H9 (cell line): ENCODE results near the gene HDLBP. TPM values are rescaled to one million over a fixed set of nuclear protein-coding genes. Genes with fewer than 3 reads are reported as not detected.

ENCODE experiments used
- DNase-seq: peaks from one replicate; pipeline ENCODE4 v3.0.0-alpha.2; 2017
- H2AFZ ChIP-seq: one replicate; pipeline ENCODE4 v1.6.1; 2013; ENCODE audit warnings: mild to moderate bottlenecking, low read length, control low read depth, moderate library complexity
- H2AK5ac ChIP-seq: 2 replicates; pipeline ENCODE4 v1.6.1; 2013; ENCODE audit warnings: low read length, control low read depth, mixed read lengths; ENCODE audit not compliant: insufficient read length
- H2BK120ac ChIP-seq: one replicate; pipeline ENCODE4 v1.6.1; 2013; ENCODE audit warnings: low read depth, mild to moderate bottlenecking, low read length, control low read depth, inconsistent platforms; ENCODE audit not compliant: poor library complexity, severe bottlenecking
- H2BK12ac ChIP-seq: 2 replicates; pipeline ENCODE4 v1.6.1; 2013; ENCODE audit warnings: low read length, control low read depth, mixed read lengths, low read depth; ENCODE audit not compliant: insufficient read length
- H2BK15ac ChIP-seq: 2 replicates; pipeline ENCODE4 v1.6.1; 2013; ENCODE audit warnings: low read depth, low read length, control low read depth
- H2BK20ac ChIP-seq: one replicate; pipeline ENCODE4 v1.6.1; 2013; ENCODE audit warnings: low read depth, mild to moderate bottlenecking, low read length, control low read depth, inconsistent platforms; ENCODE audit not compliant: poor library complexity, severe bottlenecking
- H2BK5ac ChIP-seq: 2 replicates; pipeline ENCODE4 v1.6.1; 2013; ENCODE audit warnings: low read length, control low read depth, mixed read lengths; ENCODE audit not compliant: insufficient read length
- H3K14ac ChIP-seq: 2 replicates; pipeline ENCODE4 v1.6.1; 2013; ENCODE audit warnings: low read length, control low read depth; ENCODE audit not compliant: insufficient read depth
- H3K18ac ChIP-seq: 2 replicates; pipeline ENCODE4 v1.6.1; 2013; ENCODE audit warnings: low read depth, mild to moderate bottlenecking, mixed read lengths, low read length, control low read depth; ENCODE audit not compliant: insufficient read length
- H3K23ac ChIP-seq: 2 replicates; pipeline ENCODE4 v1.6.1; 2013; ENCODE audit warnings: low read length, control low read depth, mixed read lengths, low read depth; ENCODE audit not compliant: insufficient read length
- H3K23me2 ChIP-seq: 2 replicates; pipeline ENCODE4 v1.6.1; 2013; ENCODE audit warnings: low read depth, mild to moderate bottlenecking, mixed read lengths, low read length, control low read depth; ENCODE audit not compliant: insufficient read length, poor library complexity, severe bottlenecking
- H3K27ac ChIP-seq: 2 replicates; pipeline ENCODE4 v1.5.1; 2013; ENCODE audit warnings: low read length, control low read depth, mixed read lengths, low read depth; ENCODE audit not compliant: insufficient read length
- H3K27me3 ChIP-seq: 2 replicates; pipeline ENCODE4 v1.6.1; 2013; ENCODE audit warnings: low read length, control low read depth, inconsistent platforms; ENCODE audit not compliant: insufficient read depth
- H3K4ac ChIP-seq: 2 replicates; pipeline ENCODE4 v1.6.1; 2013; ENCODE audit warnings: low read depth, mild to moderate bottlenecking, control low read depth, inconsistent platforms, low read length, moderate library complexity
- H3K4me1 ChIP-seq: 2 replicates; pipeline ENCODE4 v1.6.1; 2013; ENCODE audit warnings: low read length, control low read depth, inconsistent platforms; ENCODE audit not compliant: insufficient read depth
- H3K4me2 ChIP-seq: 2 replicates; pipeline ENCODE4 v1.6.1; 2013; ENCODE audit warnings: low read length, control low read depth, mixed read lengths; ENCODE audit not compliant: insufficient read length, insufficient read depth
- H3K56ac ChIP-seq: 2 replicates; pipeline ENCODE4 v1.6.1; 2013; ENCODE audit warnings: low read depth, mild to moderate bottlenecking, mixed read lengths, low read length, control low read depth; ENCODE audit not compliant: insufficient read length
- H3K79me1 ChIP-seq: 2 replicates; pipeline ENCODE4 v1.6.1; 2013; ENCODE audit warnings: low read depth, mild to moderate bottlenecking, moderate library complexity, low read length, control low read depth, inconsistent platforms; ENCODE audit not compliant: insufficient read depth, poor library complexity, severe bottlenecking
- H3K79me2 ChIP-seq: 2 replicates; pipeline ENCODE4 v1.6.1; 2013; ENCODE audit warnings: low read length, control low read depth, inconsistent platforms; ENCODE audit not compliant: insufficient read depth
- H3K9ac ChIP-seq: 2 replicates; pipeline ENCODE4 v1.6.1; 2013; ENCODE audit warnings: low read length, control low read depth, mixed read lengths; ENCODE audit not compliant: insufficient read length; ENCODE audit errors: extremely low read depth
- H3K9me3 ChIP-seq: one replicate; pipeline ENCODE4 v1.6.1; 2013; ENCODE audit warnings: low read depth, low read length, inconsistent platforms; ENCODE audit not compliant: control insufficient read depth
- H3T11ph ChIP-seq: one replicate; pipeline ENCODE4 v1.6.1; 2013; ENCODE audit warnings: mild to moderate bottlenecking, low read length, control low read depth, inconsistent platforms
- H4K20me1 ChIP-seq: one replicate; pipeline ENCODE4 v1.6.1; 2013; ENCODE audit not compliant: control insufficient read depth, insufficient read length, insufficient read depth
- H4K5ac ChIP-seq: 2 replicates; pipeline ENCODE4 v1.6.1; 2013; ENCODE audit warnings: low read depth, mild to moderate bottlenecking, mixed read lengths, low read length, control low read depth; ENCODE audit not compliant: insufficient read length
- H4K8ac ChIP-seq: replicated peaks from 2 replicates; pipeline ENCODE4 v1.6.1; 2013; ENCODE audit warnings: low read length, control low read depth, mixed read lengths, low read depth; ENCODE audit not compliant: insufficient read length
- H4K91ac ChIP-seq: 2 replicates; pipeline ENCODE4 v1.6.1; 2013; ENCODE audit warnings: low read depth, mild to moderate bottlenecking, moderate library complexity, mixed read lengths, low read length, control low read depth; ENCODE audit not compliant: insufficient read length
- H3K27ac Mint-ChIP-seq, 3 experiments: 2 replicates in 2 of 3; 3 replicates in 1 of 3; pipeline ENCODE4 v1.8.0; 2020 to 2021; ENCODE audit warnings: mixed read lengths in 3 of 3, mild to moderate bottlenecking in 1 of 3, moderate library complexity in 1 of 3
- H3K27me3 Mint-ChIP-seq: 2 replicates; pipeline ENCODE4 v1.8.0; 2021; ENCODE audit warnings: low read depth, mild to moderate bottlenecking, moderate library complexity, mixed read lengths
- H3K36me3 Mint-ChIP-seq, 3 experiments: 2 replicates in 2 of 3; 3 replicates in 1 of 3; pipeline ENCODE4 v1.8.0; 2020 to 2021; ENCODE audit warnings: low read depth in 3 of 3, mixed read lengths in 3 of 3; ENCODE audit not compliant: insufficient read depth in 1 of 3
- H3K4me1 Mint-ChIP-seq, 2 experiments: 2 replicates each; pipeline ENCODE4 v1.8.0; 2020; ENCODE audit warnings: mixed read lengths in 2 of 2
- H3K4me3 Mint-ChIP-seq, 2 experiments: 2 replicates in 1 of 2; 3 replicates in 1 of 2; pipeline ENCODE4 v1.8.0; 2020 to 2021; ENCODE audit warnings: mild to moderate bottlenecking in 2 of 2, mixed read lengths in 2 of 2, moderate library complexity in 1 of 2
- H3K9me3 Mint-ChIP-seq, 2 experiments: 2 replicates in 1 of 2; 3 replicates in 1 of 2; pipeline ENCODE4 v1.8.0; 2020; ENCODE audit warnings: mild to moderate bottlenecking in 2 of 2, mixed read lengths in 2 of 2, moderate library complexity in 1 of 2
- CTCF ChIP-seq: fragments of 200-600 bp; sonication (generic); conservative IDR thresholded peaks from 3 replicates; pipeline ENCODE4 v1.8.0; 2021; ENCODE audit warnings: antibody characterized with exemption, mild to moderate bottlenecking
- WGBS: extraction: QIAGEN DNeasy Blood & Tissue Kit; methylation state at CpG from one replicate; pipeline ENCODE4 v1.1.7; 2013; ENCODE audit warnings: missing lambda C conversion rate, low lambda C conversion rate, mixed read lengths; ENCODE audit not compliant: insufficient read length; ENCODE audit errors: extremely low coverage; 5-methylcytosine and 5-hydroxymethylcytosine counted together
- total RNA-seq: library from RNA; stranded (reverse); gene quantifications from 2 replicates; pipeline ENCODE4 v1.2.1, GENCODE V29; 2021

HDLBP gene
- total RNA-seq, 1 experiment from 2014 or later = 364 TPM

GRCh38 chr2:241189093-241189855 lies 126.2 kb downstream of the HDLBP start:
- no peak overlapping the region for H2BK20ac ChIP-seq
- WGBS = no CpG with 5 or more reads among the region's 32 CpGs
- no peak overlapping the region for H2AK5ac ChIP-seq

More at GRCh38 chr2:241189093-241189855, 126.2 kb downstream of the HDLBP start:
- no peak overlapping the region for H4K5ac ChIP-seq
- no peaks in the 10 kb centered on the region for H4K20me1 ChIP-seq
- no peaks in the 10 kb centered on the region; the same call in 1 of the 2 replicates for H3K27me3 Mint-ChIP-seq
- H3K9me3 Mint-ChIP-seq = no peaks in the 10 kb centered on the region
- no peak overlapping the region for H3K27ac ChIP-seq
- no peak overlapping the region for H2BK12ac ChIP-seq
- H3K9me3 ChIP-seq = no peaks in the 10 kb centered on the region
- no peak overlapping the region for H4K8ac ChIP-seq
- no peaks in the 10 kb centered on the region for H3K27me3 ChIP-seq
- no peaks in the 10 kb centered on the region for H3K4me1 ChIP-seq
- H3K4me2 ChIP-seq = no peak overlapping the region
- H3K23me2 ChIP-seq = no peaks in the 10 kb centered on the region
- no peak overlapping the region for H3T11ph ChIP-seq
- H3K79me2 ChIP-seq = no peaks in the 10 kb centered on the region
- no peak for DNase-seq
- no peaks in the 10 kb centered on the region for H3K79me1 ChIP-seq
- no peak for TF ChIP-seq CTCF
- no peak overlapping the region for H3K9ac ChIP-seq
- H3K23ac ChIP-seq = no peak overlapping the region
- H3K4ac ChIP-seq = no peak overlapping the region
- no peak overlapping the region; a peak in 1 of 7 replicates for H3K27ac Mint-ChIP-seq
- no peak overlapping the region for H2BK5ac ChIP-seq
- H3K4me1 Mint-ChIP-seq = peaks cover 8 to 13% of the 10 kb centered on the region in 2 experiments
- H3K14ac ChIP-seq = no peak overlapping the region
- no peak overlapping the region for H4K91ac ChIP-seq
- H3K56ac ChIP-seq = no peak overlapping the region
- no peak overlapping the region for H2AFZ ChIP-seq
- H2BK120ac ChIP-seq = no peak overlapping the region
- H3K18ac ChIP-seq = no peak overlapping the region
- no peak overlapping the region for H2BK15ac ChIP-seq
- no peaks in the 10 kb centered on the region for H3K36me3 Mint-ChIP-seq
- H3K4me3 Mint-ChIP-seq = no peak overlapping the region
